HG03354 (cell line): ENCODE results near the gene MMP15.
"Not testable (repeated sequence)": the region's sequence is repeated elsewhere in the genome, so short reads cannot be mapped to it uniquely, and the experiment has no call there.

Source experiments
- ATAC-seq: cut with Tn5 transposase; IDR thresholded peaks from one replicate; pipeline ENCODE4 v1.9.1; 2021; ENCODE audit warnings: mild to moderate bottlenecking; ENCODE audit not compliant: unreplicated experiment, poor library complexity, severe bottlenecking

MMP15 gene

GRCh38 chr16:58076514-58076913 lies 51.0 kb downstream of the MMP15 start:
- ATAC-seq, result no peak

GRCh38 chr16:58077796-58078195 lies 52.2 kb downstream of the MMP15 start:
- no peak for ATAC-seq

GRCh38 chr16:58080657-58081056 lies 55.1 kb downstream of the MMP15 start:
- not testable (repeated sequence) for ATAC-seq

GRCh38 chr16:58082381-58082780 lies 56.8 kb downstream of the MMP15 start:
- ATAC-seq, result no peak

- no peak for ATAC-seq
Measured at GRCh38 chr16:58084635-58085034, 59.1 kb downstream of the MMP15 start.

GRCh38 chr16:58085171-58085570 lies 59.6 kb downstream of the MMP15 start:
- no peak for ATAC-seq

GRCh38 chr16:58085584-58086251 lies 60.2 kb downstream of the MMP15 start:
- no peak for ATAC-seq

- ATAC-seq, result no peak
Measured at GRCh38 chr16:58086381-58087208, 61.0 kb downstream of the MMP15 start.

GRCh38 chr16:58087209-58087913 lies 61.8 kb downstream of the MMP15 start:
- ATAC-seq, result no peak

GRCh38 chr16:58088091-58088490 lies 62.5 kb downstream of the MMP15 start:
- no peak for ATAC-seq

GRCh38 chr16:58090396-58090795 lies 64.8 kb downstream of the MMP15 start:
- ATAC-seq, result not testable (repeated sequence)

GRCh38 chr16:58094026-58094425 lies 68.5 kb downstream of the MMP15 start:
- ATAC-seq, result no peak

- ATAC-seq, result no peak
Measured at GRCh38 chr16:58094791-58095574, 69.4 kb downstream of the MMP15 start.

GRCh38 chr16:58095575-58095960 lies 70.0 kb downstream of the MMP15 start:
- not testable (repeated sequence) for ATAC-seq

- ATAC-seq, result no peak
Measured at GRCh38 chr16:58096249-58096648, 70.7 kb downstream of the MMP15 start.
